NCI-H2081 treated with DMSO at 0.1 percent for 48 hours (cell line): Measurements from ENCODE around the gene C5orf52.
"Not testable (repeated sequence)": the region's sequence is repeated elsewhere in the genome, so short reads cannot be mapped to it uniquely, and the experiment has no call there.

ENCODE experiments used
- DNase-seq: peaks from one replicate; lab custom pipeline; 2025; lab: John Stamatoyannopoulos, UW

C5orf52 gene

DNA sequence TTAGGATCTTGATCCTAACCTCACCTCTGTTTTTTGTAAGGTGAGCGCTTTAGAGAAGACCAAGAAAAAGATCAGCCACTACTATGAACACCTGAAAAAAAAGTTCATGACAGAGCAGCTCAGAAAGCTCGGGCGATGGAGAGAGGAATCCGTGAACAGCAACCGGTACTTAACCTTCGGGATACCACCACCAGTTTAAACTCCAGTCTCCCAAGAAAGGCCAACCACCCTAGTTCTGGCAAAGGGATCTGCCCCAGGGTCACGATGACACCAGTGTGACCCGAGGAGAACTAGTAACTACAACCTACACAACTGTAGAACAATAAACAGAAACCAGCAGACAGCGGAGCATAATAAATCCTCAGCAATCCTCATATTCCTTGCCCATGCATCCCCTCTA, 8.5 kb downstream of the C5orf52 start:
- DNase-seq: no peak

DNA sequence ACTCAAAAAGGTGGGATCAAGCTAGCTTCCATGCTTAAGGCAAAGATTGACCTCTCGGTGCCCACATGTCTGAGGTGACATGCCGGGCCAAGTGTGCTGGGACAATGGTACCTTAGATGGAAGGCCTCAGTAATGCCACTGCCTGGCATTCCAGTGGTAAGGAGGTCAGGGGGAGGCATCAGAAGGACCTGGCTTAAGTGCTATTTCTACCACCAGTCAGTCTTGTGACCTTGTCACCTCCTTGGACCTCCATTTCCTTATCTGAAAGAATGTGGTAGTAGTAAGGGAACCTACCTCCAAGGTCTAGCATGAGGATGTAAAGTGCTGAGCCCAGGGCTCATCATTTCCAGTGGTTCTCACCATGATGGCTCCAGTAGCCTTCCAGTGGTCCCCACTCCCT, 8.9 kb downstream of the C5orf52 start:
- DNase-seq: no peak

DNA sequence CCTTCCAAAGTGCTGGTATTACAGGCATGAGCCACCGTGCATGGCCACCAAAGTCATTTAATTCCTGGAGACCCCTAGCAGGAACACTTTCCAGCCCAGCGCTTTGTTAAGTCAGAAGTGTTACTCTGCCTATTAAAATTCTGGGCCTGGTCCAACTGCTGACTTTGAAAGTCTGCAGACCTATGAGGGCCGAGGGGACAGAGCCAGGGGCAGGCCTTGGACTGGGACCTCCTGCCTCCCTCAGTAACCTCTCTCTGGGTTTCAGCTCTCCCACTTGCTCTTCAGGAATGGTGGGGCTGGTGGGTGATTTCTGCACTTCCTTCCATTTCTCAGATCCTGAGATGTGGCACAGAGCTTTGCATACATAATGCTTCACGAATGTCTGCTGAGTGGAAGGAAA, 9.7 kb downstream of the C5orf52 start:
- DNase-seq: no peak

DNA sequence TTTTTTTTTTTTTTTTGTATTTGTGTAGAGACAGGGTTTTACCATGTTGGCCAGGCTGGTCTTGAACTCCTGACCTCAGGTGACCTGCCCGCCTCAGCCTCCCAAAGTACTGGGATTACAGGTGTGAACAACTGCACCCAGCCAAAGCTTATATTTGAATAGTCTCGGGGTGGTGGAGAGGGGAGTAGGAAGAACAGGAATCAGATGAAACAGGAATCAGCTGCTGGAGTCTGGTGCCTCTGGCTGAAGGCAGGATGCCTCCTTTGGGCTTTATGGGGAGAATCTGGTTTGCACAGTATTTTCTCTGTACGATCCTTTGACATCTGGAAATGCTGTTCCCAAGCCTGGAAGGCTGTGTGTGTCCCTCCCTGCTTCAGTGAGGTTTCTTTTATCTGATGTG, 10.9 kb downstream of the C5orf52 start:
- DNase-seq: no peak

DNA sequence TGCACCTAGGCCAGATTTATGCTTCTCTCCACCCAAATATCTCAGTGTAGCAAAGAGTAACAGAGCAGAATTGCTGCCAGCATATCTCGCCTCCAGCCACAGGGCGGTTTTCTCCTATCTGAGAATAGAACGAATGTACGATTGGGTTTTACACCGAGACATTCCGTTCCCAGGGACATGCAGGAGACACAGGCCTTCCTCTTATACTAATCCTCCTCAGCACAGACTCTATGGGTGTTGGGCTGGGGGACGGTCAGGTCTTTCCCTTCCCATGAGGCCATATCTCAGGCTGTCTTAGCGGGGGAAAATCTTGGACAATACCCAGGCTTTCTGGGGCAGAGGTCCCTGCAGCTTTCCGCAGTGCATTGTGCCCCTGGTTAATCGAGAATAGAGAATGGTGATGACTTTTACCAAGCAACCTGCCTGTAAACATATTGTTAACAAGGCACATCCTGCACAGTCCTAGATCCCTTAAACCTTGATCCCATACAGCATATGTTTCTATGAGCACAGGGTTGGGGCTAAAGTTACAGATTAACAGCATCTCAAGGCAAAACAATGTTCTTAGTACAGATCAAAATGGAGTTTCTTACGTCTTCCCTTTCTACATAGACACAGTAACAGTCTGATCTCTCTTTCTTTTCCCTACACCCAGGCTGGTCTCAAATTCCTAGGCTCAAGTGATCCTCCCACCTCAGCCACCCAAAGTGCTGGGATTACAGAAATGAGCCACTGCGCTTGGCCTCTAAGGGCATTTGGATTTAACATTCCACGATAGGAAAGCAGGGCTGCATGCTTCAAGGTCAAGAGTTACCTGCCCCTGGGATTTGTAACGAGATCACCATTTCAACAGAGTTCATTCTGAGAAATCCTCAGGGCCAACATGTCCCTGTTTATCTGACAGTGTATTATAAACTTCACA, 15.2 kb downstream of the C5orf52 start:
- DNase-seq: not testable (repeated sequence)

DNA sequence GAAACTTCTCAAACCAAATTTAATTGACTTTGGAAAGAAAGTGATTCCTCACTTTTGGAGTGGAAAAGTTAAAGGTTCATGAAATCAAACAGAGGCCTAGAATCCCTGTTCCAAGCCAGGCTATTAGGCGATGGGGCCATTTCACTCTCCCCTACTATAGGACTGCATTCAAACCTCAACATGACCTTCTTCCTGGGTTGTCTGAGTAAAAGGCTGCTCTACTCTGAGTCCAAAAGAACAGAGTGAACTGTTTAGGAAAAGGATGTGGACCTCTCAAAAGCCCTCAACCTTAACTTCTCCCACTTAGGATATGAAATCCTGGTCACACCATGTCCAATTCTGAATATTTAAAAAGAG, 15.8 kb downstream of the C5orf52 start:
- no peak for DNase-seq

DNA sequence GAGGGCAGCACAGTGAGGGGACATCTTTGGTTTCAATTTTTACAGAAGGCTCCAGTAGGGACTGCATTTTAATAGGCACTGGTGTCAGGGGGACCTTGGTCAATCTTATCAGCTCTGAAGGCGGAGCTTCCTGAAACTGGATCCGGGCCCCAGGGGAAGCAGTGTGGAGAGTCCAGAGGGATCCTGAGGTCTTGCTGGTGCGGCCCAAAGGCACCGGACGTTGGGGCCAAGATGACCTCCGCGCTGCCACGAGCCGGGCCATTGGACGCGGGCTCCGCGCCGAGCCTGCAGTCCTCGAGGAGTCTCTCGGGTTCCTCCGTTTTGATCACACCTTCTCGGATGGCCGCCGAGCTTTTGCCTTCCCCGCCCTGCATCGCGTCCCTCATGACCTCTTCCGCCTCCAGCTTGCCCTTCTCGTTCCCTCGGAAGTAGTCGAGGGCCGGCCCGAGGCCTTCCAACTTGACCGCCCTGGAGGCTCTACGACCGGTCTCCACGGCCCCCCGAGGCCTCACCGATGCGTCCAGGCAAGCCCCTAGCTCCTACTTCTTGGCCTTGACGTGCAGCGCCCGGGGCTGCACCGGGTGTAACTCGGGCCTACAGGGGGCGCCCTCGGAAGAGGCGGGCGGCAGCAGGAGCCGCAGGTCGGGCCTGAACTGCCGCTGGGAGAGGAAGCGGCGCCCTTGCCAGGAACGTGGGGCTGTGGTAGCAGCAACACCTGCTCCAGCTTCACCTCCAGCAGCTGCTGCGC, 18.8 kb downstream of the C5orf52 start:
- DNase-seq: no peak

DNA sequence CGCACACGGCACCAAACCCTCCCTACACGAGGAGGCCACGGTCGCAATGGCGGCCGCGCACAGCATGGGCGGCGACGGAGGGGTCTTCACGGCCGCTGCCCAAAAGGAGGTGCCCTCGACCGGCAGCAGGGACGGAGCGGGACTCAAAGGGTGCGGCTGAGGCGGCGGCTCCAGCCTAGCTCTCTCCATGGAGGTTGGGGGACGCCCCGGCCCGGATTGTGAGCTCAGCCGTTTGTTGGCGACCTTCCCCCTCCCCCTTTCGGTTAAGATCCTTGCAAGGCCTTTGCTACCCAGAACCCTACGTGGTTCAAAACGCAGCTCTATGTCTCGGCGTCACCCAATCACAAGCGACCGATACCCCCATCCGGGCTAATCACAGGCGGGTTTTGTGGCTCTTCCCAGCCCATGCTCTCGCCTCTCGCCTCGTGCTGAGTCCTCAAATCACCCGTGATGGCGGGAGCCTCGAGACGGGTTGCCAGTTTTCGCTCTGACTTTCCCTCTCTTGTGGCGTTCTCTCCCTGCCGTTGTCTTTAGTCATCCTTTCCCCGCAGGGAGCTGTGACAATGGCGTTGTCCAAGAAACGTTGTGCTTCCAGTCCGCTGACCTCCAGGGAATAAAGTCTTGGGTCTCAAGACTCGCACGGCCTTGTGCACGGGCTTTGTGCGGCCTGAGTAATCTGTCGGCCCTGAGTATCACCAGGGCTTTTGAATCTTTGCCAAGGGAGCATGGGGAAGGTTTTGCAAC, 19.5 kb downstream of the C5orf52 start:
- no peak for DNase-seq

DNA sequence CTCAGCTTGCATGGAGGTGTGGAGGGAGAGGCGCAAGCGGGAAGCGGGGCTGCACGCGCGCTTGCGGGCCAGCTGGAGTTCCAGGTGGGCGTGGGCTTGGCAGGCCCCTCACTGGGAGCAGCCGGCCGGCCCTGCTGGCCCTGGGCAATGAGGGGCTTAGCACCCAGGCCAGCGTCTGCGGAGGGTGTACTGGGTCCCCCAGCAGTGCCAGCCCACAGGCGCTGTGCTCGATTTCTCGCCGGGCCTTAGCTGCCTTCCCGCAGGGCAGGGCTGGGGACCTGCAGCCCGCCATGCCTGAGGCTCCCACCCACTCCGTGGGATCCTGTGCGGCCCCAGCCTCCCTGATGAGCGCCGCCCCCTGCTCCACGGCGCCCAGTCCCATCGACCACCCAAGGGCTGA, 22.5 kb downstream of the C5orf52 start:
- DNase-seq: not testable (repeated sequence)

DNA sequence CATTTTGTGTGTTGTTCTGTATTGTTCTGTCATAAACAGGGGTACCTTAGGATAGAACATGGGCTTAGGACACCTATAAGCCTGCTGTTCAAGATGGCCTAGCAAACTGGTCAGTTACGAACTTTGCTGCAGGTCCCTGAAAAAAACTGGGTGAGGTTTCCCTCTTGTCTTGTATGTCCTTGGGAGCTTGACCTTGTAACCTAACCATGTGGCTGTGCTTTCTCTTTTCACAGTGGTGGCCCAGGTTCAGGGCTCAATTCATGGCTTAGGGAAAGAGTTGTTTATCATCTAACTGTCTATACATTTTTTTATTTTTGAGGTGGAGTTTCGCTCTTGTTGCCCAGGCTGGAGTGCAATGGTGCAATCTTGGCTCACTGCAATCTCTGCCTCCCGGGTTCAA, 24.8 kb downstream of the C5orf52 start:
- DNase-seq: not testable (repeated sequence)

DNA sequence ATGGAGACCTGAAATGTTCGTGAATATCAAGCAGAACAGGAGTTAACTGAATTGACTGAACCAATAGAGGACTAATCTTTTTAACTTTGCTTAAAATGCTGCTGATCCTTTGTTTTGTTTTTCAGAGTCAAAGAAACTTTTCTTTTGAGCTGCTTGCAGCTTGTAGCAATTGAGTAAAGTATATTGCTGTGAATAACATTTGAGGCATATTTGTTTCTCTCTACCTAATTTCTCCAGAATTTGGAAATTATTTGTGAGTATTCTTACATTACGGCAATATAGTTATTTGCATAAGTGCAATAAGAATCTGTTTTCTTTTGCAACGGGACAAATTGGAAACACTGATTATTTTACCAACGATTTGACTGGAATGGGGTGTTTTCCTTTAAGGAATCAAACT, 27.3 kb downstream of the C5orf52 start:
- not testable (repeated sequence) for DNase-seq

DNA sequence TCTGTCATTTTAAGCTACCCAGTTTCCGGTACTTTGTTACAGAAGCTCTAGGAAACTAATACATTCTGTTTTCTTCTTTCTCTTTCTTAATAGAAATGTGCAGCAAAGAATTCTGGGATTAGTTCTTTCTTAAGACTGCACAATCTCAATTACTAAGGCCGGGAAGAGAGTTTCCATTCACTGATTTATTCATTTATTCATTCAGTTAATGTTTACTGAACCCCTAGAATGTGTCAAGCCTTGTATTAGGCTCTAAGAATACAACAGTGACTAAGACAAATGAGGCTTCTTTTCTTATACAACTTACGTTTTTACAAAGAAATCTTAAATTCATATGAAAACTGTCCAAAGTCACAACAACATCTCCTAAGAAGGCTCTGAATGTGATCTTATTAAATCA, 32.4 kb downstream of the C5orf52 start:
- DNase-seq: no peak

DNA sequence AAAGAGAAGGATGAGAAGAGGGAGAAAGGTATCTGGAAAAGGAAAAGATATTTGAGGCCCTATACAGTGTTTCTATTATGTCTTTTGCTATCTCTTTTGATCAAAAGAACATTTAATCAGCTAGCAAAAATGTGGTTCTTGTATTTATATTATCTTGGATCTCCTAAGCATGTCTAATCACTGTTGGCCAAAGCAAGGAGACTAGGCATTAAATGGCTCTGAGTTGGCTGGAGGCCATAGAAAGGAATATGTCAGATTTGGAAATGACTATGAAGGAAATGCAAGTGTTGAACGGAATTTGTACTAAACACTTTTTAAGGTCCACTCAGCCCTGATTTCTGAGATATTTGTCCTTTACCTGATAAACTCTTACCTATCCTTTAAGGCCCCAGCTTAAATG, 37.5 kb downstream of the C5orf52 start:
- no peak for DNase-seq

DNA sequence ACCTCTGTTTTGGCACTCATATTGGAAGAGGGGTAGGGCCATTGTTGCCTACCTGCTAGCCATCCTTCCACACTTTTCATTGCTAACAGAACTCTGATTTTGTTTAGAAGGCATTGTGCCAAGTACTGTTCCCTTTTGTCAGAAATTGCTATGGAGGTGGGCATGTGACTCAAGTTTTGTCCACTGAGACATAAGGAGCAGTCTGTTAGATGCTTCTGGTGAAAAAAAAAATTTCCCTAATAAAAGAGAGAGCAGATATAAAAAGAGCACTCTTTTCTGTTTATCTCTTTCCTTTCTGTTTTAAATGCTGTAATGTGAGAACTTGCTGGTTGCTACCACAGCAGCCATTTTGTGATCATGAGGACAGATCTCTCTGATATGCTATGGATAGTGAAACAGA, 38.0 kb downstream of the C5orf52 start:
- no peak for DNase-seq

DNA sequence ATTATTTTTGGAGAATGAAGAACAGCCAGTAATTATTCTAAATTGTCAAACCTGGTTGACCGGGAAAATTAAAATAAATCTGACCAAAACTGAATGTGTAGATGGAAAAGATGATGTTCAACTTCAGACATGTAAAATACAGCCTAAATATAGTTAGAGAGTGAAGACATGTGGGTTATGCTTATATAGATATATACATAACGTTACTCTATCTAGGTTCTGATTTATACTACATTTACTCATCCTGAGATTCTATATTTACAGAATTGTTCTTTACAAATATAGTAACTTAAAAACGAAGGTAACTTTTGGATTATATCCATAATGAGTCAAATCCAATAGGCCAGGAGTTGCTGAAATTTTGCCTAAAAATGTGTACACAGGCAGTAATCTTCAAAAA, 39.1 kb downstream of the C5orf52 start:
- DNase-seq: no peak

DNA sequence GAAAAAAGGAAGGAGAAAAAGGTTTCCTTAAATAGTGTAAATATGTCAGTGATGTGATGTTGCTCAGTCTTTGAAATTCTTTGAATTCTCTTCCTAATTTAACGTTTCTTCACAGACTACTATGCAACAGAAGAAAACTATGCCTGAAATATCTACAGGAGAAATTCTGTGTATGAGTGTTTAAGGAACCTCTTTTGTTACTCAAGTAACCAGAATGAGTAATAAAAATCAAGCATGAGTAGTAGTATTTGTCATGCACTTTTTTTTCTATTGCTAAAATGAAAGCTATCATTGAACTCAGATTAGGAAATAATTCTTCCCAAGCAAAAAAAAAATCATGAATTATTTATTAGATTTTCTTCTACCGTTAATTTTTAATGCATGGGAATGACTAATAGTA, 39.5 kb downstream of the C5orf52 start:
- DNase-seq: no peak

DNA sequence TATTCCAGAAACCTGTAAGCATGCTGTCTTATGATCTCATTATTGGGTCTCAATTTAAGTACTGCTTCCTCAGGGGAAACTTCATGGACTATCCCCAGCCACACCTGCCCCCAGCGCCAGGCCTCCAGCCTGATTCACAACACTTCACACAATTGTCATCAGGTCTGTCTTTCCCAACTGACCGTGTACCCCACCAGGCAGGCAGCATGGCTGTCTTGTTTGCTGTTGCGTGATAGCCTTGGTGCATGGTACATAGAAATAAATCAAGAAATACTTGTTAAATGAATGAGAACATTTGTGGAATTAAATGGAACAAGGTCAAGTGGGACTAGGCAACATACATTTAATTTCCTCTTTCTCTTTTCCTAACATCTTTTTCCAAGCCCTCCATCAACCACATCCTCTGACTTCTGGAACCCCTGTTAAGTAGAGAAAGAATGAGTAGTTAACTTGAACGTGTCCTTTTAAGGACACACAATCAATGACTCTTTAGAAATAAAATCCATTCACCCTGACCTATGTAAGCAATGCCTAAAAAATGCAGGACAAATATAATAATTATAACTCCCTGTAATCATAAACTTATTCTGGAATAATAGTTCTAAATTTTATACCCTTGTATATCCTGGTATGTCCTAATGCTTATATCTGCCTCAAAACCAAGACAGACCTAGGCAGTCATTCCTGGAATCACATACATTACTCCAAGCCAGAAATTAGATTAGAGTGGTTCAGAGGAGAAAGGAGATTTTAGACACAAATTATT, 42.7 kb downstream of the C5orf52 start:
- DNase-seq: no peak

DNA sequence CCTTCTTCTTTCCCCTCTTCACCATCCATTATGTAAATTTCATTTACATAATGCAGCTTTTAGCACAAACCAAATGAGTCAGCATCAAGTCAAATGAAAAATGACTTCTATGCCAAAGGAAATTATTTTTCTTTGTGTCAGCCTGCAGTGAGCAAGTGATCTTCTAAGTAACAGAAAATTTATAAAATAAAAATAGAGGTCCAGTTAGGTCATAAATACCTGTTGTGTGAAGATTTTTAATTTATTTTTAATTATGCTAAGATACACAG, 43.2 kb downstream of the C5orf52 start:
- no peak for DNase-seq

DNA sequence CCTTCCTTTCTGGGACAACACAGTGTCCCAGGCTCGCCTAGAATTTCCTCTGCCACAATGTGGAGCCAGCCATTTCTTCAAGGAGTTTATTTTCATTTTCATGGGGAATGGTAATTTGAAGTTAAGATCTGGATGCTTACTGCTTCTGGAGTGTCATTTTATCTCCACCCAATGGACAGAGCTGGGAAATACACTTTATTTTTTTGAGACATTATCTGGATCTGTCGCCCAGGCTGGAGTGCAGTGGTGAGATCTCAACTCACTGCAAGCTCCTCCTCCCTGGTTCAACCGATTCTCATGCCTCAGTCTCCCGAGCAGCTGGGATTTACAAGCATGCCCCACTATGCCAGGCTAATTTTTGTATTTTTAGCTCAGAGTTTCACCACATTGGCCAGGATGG, 47.2 kb downstream of the C5orf52 start:
- no peak for DNase-seq

DNA sequence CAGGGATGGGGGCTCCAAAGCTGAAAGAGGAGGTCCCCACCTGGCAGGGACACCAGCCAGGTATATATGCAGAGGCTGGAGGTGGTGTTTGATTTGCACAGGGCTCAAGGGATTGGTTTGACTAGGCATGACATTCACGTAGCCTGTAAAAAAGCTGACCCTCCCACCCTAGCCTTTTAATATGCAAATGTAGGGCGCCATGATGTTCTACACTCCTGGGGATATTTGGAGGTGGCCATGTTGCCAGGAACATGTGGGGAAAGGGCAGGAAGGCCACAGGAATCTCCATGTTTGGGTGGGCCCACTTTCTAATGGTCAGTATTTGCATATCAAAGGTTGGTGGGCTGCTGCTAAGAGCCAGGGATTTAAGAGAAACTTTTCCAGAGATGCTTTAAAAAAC, 47.9 kb downstream of the C5orf52 start:
- DNase-seq: no peak

DNA sequence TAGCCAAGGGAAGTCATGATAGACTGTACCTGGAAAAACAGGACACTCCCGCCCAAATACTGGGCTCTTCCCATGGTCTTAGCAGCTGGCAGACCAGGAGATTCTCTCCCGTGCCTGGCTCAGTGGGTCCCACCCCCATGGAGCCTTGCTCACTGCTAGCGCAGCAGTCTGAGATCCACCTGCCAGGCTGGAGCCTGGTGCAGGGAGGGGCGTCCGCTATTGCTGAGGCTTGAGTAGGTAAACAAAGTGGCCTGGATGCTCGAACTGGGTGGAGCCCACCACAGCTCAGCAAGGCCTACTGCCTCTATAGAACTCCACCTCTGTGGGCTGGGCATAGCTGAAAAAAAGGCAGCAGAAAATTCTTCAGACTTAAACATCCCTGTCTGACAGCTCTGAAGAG, 49.8 kb downstream of the C5orf52 start:
- DNase-seq: no peak

DNA sequence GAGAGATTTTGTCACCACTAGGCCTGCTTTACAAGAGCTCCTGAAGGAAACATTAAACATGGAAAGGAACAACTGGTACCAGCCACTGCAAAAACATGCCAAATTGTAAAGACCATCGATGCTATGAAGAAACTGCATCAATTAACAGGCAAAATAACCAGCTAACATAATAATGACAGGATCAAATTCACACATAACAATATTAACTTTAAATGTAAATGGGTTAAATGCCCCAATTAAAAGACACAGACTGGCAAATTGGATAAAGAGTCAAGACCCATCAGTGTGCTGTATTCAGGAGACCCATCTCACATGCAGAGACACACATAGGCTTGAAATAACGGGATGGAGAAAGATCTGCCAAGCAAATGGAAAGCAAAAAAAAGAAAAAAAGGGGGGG, 51.6 kb downstream of the C5orf52 start:
- not testable (repeated sequence) for DNase-seq
